HG02840 (cell line): ENCODE measurements around the gene SELENOO.

Experiments
- ATAC-seq: cut with Tn5 transposase; IDR thresholded peaks from one replicate; pipeline ENCODE4 v1.9.1; 2021; ENCODE audit warnings: mild to moderate bottlenecking, moderate library complexity, moderate number of reproducible peaks; ENCODE audit not compliant: unreplicated experiment, low FRiP score

The SELENOO gene

DNA sequence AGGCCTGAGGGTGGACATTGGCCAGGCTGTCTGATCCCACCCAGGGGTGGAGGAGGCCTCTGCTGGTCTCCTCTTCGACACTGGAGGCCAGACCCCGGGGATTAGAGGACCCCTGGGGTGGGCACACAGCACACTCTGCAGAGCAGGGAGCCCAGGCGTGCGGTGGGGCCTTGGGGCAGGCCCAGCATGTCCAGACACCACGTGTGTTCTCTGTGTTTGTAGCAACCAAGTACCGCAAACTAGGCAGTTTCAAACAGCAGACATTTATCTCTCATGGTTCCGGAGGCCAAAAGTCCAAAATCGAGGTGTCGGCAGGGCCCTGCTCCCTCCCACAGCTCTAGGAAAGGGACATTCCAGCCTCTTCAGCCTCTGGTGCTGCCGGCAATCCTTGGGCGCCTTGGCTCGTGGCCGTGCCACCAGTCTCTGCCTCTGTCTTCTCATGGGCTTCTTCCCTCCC is 28.8 kb upstream of the SELENOO start:
- ATAC-seq = no peak

GRCh38 chr22:50173311-50173982 is 27.4 kb upstream of the SELENOO start:
- ATAC-seq = no peak

- no peak for ATAC-seq
These were observed 26.8 kb upstream of the SELENOO start for GRCh38 chr22:50173983-50174355.

DNA sequence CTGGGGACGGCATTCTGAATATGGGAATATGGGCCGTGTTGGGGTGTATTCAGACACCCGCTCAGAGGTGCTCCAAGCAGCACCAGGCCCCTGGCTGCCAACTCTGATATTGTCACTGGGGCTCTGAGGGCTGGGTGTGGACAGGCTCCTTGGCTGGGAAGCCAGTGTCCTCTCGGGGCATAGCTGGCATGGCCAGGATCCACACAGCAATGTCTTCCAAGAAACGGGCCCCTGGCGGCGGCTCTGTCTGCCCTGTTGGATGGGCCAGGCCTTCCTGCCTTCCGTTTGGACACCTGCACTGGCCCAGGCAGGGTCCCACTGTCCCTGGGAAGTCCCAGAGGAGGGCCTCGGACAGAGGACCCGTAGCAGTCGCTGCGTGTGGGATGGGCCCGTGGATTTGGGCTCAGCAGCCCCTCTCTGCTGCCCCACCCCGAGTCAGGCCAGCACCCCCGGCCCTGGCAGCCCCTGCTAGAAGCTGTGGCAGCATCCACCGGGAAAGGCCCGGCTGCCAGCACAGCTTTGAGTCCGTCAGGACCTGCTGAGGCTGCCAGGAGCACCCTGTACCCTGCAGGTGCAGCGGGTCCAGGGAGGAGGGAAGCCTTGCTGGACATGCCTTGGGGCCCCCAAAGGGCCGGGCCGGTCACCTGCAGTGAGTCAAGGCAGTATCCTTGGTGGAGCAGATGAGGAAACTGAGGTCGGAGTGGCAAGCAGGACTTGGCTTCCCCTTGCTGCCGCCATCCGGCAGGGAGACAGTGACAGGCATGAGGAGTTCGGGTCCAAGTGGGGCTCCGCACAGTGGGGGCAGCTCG is 26.2 kb upstream of the SELENOO start:
- no peak for ATAC-seq

- no peak for ATAC-seq
These were observed 25.7 kb upstream of the SELENOO start for GRCh38 chr22:50175191-50175461.

DNA sequence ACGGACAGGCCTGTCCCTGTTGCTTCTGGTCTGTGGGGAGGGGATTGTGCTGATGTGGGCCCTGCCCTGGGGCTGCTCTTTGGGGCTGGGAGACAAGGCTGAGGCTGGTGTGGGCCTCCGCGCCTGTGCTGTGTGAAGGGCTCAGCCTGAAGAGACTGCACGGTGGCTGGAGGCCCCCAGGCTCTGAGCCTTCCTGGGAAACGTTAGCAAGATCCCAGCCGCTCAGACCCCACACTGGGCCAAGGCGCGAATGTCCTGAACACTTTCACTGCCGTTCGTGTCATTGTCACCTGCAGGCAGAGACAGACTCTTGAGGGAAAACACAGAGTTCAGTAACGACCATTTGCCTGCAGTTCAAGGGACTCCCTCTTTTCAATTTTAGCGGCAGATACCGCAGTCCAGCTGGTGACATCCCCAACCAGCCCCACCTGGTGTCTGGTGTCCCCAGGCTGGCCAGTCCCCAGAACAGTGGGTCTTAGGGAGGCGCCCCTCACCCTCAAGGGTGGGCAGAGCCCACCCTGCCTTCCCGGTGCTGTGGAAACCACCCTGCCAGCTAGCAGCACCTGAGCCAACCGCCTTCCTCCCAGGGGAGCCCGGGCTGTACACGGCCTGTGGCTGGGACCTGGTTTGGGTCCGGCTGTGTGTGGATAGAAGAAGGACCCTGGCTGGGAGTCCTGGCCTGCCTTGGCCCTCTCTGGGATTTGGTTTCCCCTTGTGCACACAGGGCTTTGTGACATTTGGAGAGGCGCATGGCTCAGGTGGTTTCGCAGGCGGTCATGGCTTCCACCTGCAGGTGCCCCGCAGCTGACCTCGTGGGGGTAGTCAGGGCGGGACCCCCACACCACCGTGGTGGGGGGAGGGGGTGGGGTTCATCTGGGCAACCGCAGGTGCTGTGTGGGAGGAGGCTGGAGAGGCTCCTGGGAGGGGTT is 24.6 kb upstream of the SELENOO start:
- no peak for ATAC-seq

DNA sequence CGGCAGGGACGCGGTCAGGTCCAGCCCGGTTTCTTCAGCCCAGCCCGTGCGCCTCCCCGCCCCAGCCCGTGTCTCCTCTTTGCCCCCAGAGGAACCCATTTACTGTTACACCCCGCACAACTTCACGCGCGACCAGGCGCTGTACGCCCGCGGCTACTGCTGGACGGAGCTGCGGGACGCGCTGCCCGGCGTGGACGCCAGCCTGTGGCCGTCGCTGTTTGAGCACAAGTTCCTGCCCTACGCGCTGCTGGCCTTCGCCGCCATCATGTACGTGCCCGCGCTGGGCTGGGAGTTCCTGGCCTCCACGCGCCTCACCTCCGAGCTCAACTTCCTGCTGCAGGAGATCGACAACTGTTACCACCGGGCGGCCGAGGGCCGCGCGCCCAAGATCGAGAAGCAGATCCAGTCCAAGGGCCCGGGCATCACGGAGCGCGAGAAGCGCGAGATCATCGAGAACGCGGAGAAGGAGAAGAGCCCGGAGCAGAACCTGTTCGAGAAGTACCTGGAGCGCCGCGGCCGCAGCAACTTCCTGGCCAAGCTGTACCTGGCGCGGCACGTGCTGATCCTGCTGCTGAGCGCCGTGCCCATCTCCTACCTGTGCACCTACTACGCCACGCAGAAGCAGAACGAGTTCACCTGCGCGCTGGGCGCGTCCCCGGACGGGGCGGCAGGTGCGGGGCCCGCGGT is 23.8 kb upstream of the SELENOO start:
- no peak for ATAC-seq

DNA sequence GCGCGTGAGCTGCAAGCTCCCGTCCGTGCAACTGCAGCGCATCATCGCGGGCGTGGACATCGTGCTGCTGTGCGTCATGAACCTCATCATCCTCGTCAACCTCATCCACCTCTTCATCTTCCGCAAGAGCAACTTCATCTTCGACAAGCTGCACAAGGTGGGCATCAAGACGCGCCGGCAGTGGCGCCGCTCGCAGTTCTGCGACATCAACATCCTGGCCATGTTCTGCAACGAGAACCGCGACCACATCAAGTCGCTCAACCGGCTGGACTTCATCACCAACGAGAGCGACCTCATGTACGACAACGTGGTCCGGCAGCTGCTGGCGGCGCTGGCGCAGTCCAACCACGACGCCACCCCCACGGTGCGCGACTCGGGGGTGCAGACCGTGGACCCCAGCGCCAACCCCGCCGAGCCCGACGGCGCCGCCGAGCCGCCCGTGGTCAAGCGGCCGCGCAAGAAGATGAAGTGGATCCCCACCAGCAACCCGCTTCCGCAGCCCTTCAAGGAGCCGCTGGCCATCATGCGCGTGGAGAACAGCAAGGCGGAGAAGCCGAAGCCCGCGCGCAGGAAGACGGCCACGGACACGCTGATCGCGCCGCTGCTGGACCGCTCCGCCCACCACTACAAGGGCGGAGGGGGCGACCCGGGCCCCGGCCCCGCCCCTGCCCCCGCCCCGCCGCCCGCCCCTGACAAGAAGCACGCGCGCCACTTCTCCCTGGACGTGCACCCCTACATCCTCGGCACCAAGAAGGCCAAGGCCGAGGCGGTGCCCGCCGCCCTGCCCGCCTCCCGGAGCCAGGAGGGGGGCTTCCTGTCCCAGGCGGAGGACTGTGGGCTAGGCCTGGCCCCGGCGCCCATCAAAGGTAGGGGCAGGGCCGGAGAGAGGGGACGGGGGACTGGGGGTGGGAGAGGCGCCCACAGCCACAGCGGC is 23.0 kb upstream of the SELENOO start:
- ATAC-seq = no peak

DNA sequence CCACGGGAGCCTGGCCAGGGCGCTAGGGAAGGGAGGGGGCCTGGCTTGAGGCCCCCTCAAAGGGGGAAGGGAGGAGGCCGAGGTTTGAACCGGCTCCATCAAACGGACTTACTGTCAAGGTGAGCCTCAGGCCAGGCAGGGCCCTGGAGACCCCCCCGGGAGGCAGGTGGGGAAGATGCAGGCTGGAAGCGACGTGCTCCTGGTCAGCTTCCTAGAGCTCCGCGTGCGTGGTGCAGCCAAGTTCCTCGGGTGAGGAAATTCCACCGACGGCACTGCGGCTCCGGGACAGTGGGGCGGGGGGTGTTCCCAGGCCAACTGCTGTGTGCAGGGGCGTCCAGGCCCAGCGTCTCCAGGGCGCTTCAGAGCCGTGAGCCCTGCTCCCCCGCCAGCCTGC is 22.3 kb upstream of the SELENOO start:
- no peak for ATAC-seq

DNA sequence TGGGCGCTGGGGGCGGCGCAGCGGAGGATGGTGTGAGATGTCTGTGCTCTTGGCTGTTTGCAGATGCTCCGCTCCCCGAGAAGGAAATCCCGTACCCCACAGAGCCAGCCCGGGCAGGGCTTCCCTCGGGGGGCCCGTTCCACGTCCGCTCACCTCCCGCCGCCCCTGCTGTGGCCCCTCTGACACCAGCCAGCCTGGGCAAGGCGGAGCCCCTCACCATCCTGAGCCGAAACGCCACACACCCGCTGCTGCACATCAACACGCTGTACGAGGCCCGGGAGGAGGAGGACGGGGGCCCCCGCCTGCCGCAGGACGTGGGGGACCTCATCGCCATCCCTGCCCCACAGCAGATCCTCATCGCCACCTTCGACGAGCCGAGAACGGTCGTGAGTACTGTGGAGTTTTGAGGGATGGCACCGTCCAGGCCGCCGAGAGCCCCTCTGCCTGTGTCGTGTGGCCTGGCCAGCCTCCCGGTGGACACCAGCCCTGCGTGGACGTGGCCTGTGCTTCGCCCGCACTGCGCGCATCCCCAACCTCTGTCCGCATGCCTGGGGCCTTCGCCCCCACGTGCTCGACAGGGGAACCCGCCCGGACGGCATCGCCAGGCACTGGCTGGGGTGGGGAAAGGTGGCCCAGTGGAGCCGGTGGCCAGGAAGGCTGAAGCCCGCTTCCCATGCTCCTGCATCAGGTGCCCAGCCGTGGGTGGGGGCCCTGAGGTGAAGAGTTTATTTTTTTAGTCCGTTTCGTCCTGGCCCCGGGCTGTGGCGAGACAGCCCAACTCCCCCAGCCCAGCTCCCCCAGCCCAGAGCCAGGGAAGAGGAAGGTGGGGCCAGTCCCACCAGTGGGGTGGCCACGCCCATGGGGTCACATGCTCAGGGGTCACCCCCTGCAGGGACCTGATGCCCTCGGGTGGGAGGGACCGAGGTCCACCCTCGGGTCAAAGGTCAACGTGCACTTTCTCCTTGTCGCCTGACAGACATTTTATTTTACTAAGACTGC is 21.6 kb upstream of the SELENOO start:
- ATAC-seq = no peak

- ATAC-seq = no peak
These were observed 20.7 kb upstream of the SELENOO start for GRCh38 chr22:50179937-50180726.

GRCh38 chr22:50180727-50181521 is 19.9 kb upstream of the SELENOO start:
- no peak for ATAC-seq

DNA sequence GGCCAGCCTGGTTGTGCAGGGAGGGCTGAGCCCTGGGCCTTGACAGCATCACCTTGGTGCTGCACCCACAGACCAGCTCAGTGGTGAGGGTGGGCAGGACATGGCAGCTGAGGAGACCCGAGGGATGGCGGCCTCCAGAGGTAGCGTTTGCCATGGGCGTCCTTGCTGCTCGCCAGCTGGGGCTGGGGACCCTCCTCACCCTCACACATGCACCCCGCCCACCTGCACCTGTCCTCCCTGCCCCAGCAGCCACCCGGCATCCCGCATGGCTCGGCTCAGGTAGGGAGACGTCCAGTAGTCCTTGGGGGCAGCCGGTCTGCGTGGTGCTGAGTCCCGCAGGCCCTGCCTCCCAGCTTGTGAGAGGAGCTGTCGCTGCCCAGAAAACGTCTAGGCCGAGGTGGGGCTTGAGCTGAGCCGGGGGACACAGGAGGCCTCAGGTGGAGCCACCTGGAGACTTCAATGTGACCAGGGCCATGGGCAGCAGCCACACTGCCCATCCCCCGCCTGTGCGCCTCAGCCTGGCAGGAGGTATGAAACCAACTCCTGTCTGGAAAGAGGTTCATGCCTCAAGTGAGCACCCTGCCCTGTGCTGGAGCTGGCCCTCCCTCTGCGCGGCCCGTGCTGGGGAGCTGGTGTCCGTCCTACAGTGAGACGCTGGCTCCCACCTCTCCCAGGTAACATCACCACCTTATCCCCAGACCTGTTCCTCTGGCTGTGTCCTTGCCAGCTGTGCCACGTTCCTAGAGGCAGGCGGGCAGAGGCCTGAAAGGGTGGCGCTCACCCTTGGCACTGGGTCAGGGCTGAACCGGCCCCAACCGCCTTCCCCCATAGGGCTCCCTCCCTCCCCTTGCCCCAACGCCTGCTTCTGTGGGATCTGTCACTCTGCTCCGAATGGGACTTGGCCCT is 18.4 kb upstream of the SELENOO start:
- ATAC-seq = no peak

DNA sequence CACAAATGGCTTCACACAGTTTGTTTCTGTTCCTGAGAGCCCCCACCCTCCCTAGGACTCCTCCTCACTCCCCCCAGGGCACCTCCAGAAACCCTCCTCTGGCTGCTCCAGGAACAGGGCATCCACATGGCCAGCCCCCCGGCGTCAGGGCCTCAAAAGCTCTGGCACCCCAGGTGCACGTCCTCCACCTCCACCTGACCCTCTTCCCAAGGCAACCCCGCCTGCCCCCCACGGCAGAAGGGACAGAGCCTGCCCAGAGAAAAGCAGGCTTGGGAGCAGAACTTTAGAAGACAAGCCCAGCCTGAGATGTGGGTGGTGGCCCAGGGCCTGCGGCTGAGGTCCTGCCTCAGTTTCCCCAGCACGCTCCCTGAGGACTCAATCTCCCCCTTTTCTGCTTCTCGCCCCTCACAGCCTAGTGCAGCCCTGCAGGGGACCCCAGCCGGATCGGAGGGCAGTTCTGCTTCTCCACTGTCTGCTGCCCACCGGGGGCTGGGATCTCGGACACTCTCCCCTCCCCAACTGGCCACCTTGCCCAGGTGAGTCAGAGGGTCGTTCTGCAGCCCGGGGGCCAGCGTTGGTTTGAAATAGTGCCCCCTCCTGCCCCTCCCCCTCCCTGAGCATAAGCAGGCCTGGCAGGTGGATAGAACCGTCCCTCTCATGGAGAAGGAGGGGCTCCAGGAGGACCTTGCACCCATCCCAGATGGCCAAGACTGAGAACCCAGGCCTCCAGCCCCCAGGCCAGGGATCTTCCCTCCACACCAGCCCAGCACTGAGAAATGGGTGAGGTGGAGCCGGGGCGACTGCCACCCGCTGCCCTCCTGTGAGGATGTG is 17.5 kb upstream of the SELENOO start:
- ATAC-seq = no peak
